Measurements from ENCODE around the gene IQCC. TPM values are rescaled to one million over a fixed set of nuclear protein-coding genes. Genes with fewer than 3 reads are reported as not detected.

Gene IQCC
- polyA plus RNA-seq, 3 donors = 6.8 to 7.2 (median 7.2) TPM

- DNase-seq (ENCODE audit: low read depth in 3 of 3, low spot score in 2 of 3) = no peak
Observed at GRCh38 chr1:32255072-32256071, 49.9 kb downstream of the IQCC start.

GRCh38 chr1:32256473-32257226, 51.2 kb downstream of the IQCC start:
- no peak for DNase-seq (ENCODE audit: low read depth in 3 of 3, low spot score in 2 of 3)

GRCh38 chr1:32257227-32257508, 51.7 kb downstream of the IQCC start:
- DNase-seq (ENCODE audit: low read depth in 3 of 3, low spot score in 2 of 3) = no peak

Other genes starting within 250 kb of the IQCC start
- 100 to 1,000 TPM; 244 to 280 (median 259) TPM for gene KHDRBS1, start 191.8 kb upstream of the IQCC start, polyA plus RNA-seq (ENCODE audit: insufficient read length in 3 of 3)
- gene TMEM39B, start 132.7 kb upstream of the IQCC start, polyA plus RNA-seq (ENCODE audit: insufficient read length in 3 of 3) = 10 to 100 TPM; 17.1 to 18.2 (median 18.0) TPM
- gene KPNA6, start 97.6 kb upstream of the IQCC start, polyA plus RNA-seq (ENCODE audit: insufficient read length in 3 of 3) = 10 to 100 TPM; 32.2 to 38.2 (median 33.0) TPM
- gene TXLNA, start 26.0 kb upstream of the IQCC start, polyA plus RNA-seq (ENCODE audit: insufficient read length in 3 of 3) = 10 to 100 TPM; 44.8 to 45.2 (median 44.9) TPM
- gene CCDC28B, start 5.1 kb upstream of the IQCC start, polyA plus RNA-seq (ENCODE audit: insufficient read length in 3 of 3) = 10 to 100 TPM; 19.2 to 22.1 (median 21.8) TPM
- gene DCDC2B, start 3.4 kb downstream of the IQCC start, polyA plus RNA-seq (ENCODE audit: insufficient read length in 3 of 3) = under 1 TPM; 0.37 to 0.74 (median 0.62) TPM
- gene TMEM234, start 16.7 kb downstream of the IQCC start, polyA plus RNA-seq (ENCODE audit: insufficient read length in 3 of 3) = 10 to 100 TPM; 21.1 to 27.3 (median 23.6) TPM
- gene EIF3I, start 16.7 kb downstream of the IQCC start, polyA plus RNA-seq (ENCODE audit: insufficient read length in 3 of 3) = 100 to 1,000 TPM; 177 to 208 (median 192) TPM
- 1 to 10 TPM; 7.1 to 10.0 (median 8.7) TPM for gene FAM167B, start 41.6 kb downstream of the IQCC start, polyA plus RNA-seq (ENCODE audit: insufficient read length in 3 of 3)
- 1 to 10 TPM; 4.5 to 6.3 (median 5.2) TPM for gene LCK, start 45.6 kb downstream of the IQCC start, polyA plus RNA-seq (ENCODE audit: insufficient read length in 3 of 3)
- 100 to 1,000 TPM; 173 to 203 (median 193) TPM for gene HDAC1, start 86.4 kb downstream of the IQCC start, polyA plus RNA-seq (ENCODE audit: insufficient read length in 3 of 3)
- 100 to 1,000 TPM; 391 to 445 (median 436) TPM for gene MARCKSL1, start 130.6 kb downstream of the IQCC start, polyA plus RNA-seq (ENCODE audit: insufficient read length in 3 of 3)
- 1 to 10 TPM; 3.0 to 4.3 (median 4.1) TPM for gene FAM229A, start 156.8 kb downstream of the IQCC start, polyA plus RNA-seq (ENCODE audit: insufficient read length in 3 of 3)
- 1 to 10 TPM; 1.2 to 2.1 (median 1.3) TPM for gene TSSK3, start 156.9 kb downstream of the IQCC start, polyA plus RNA-seq (ENCODE audit: insufficient read length in 3 of 3)
- 10 to 100 TPM; 58.8 to 60.3 (median 59.5) TPM for gene BSDC1, start 188.8 kb downstream of the IQCC start, polyA plus RNA-seq (ENCODE audit: insufficient read length in 3 of 3)